HG02870 (cell line): ENCODE results near the gene ANKFY1.
"Not testable (repeated sequence)": the region's sequence is repeated elsewhere in the genome, so short reads cannot be mapped to it uniquely, and the experiment has no call there.

Source experiments
- ATAC-seq: cut with Tn5 transposase; IDR thresholded peaks from one replicate; pipeline ENCODE4 v1.9.1; 2021; ENCODE audit warnings: mild to moderate bottlenecking, moderate library complexity; ENCODE audit not compliant: unreplicated experiment

Gene ANKFY1

GRCh38 chr17:4258867-4259266 is 4.9 kb downstream of the ANKFY1 start:
- ATAC-seq, result no peak

- no peak for ATAC-seq
Observed at GRCh38 chr17:4256952-4257351, 6.8 kb downstream of the ANKFY1 start.

- not testable (repeated sequence) for ATAC-seq
Observed at GRCh38 chr17:4255271-4255670, 8.5 kb downstream of the ANKFY1 start.

GRCh38 chr17:4250887-4251286 is 12.9 kb downstream of the ANKFY1 start:
- ATAC-seq, result no peak

- ATAC-seq, result no peak
Observed at GRCh38 chr17:4249452-4250029, 14.2 kb downstream of the ANKFY1 start.

GRCh38 chr17:4248504-4249277 is 15.1 kb downstream of the ANKFY1 start:
- ATAC-seq, result no peak

GRCh38 chr17:4247971-4248388 is 15.8 kb downstream of the ANKFY1 start:
- no peak for ATAC-seq

GRCh38 chr17:4247361-4247970 is 16.3 kb downstream of the ANKFY1 start:
- no peak for ATAC-seq

- no peak for ATAC-seq
Observed at GRCh38 chr17:4246674-4247073, 17.1 kb downstream of the ANKFY1 start.

GRCh38 chr17:4241535-4241934 is 22.2 kb downstream of the ANKFY1 start:
- ATAC-seq, result no peak

GRCh38 chr17:4236456-4236855 is 27.3 kb downstream of the ANKFY1 start:
- ATAC-seq, result no peak

- no peak for ATAC-seq
Observed at GRCh38 chr17:4235372-4236279, 28.2 kb downstream of the ANKFY1 start.

GRCh38 chr17:4234401-4234800 is 29.4 kb downstream of the ANKFY1 start:
- no peak for ATAC-seq

GRCh38 chr17:4233668-4234258 is 30.0 kb downstream of the ANKFY1 start:
- ATAC-seq, result no peak

GRCh38 chr17:4232168-4232813 is 31.5 kb downstream of the ANKFY1 start:
- no peak for ATAC-seq

GRCh38 chr17:4229627-4230541 is 33.9 kb downstream of the ANKFY1 start:
- no peak for ATAC-seq

- no peak for ATAC-seq
Observed at GRCh38 chr17:4221899-4222659, 41.7 kb downstream of the ANKFY1 start.

- no peak for ATAC-seq
Observed at GRCh38 chr17:4221163-4221562, 42.6 kb downstream of the ANKFY1 start.
